Panc1 (cell line): Measurements from ENCODE around the gene SDF4. TPM values are rescaled to one million over a fixed set of nuclear protein-coding genes. Genes with fewer than 3 reads are reported as not detected.

Experiments
- ATAC-seq: fragments of 200-7000 bp; cut with Tn5 transposase; 2 replicates; pipeline ENCODE4 v1.9.1; 2020; ENCODE audit warnings: mild to moderate bottlenecking, moderate library complexity
- BruUV-seq: library from RNA; stranded (reverse); fragments of 400-500 nt; replicated peaks from 2 replicates; lab custom pipeline; 2021; lab: Mats Ljungman, UMichigan
- CTCF ChIA-PET: fragments of 300-600 bp; sonication (Branson Sonifier 250); formaldehyde crosslinking; loops from one replicate; lab custom pipeline; 2022; ENCODE audit warnings: antibody characterized with exemption; lab: Charles Lee
- POLR2A ChIA-PET: fragments of 300-600 bp; sonication (Branson Sonifier 250); formaldehyde crosslinking; loops from one replicate; lab custom pipeline; 2022; ENCODE audit warnings: antibody characterized with exemption; lab: Charles Lee
- DNase-seq: peaks from one replicate; pipeline ENCODE4 v3.0.0-alpha.2; 2010; ENCODE audit warnings: low read depth, low spot score
- H3K27ac ChIP-seq: 2 replicates; pipeline ENCODE4 v1.5.1; 2011; ENCODE audit warnings: mild to moderate bottlenecking, low read length, inconsistent platforms
- H3K27me3 ChIP-seq: fragments of 200-500 bp; sonication (Bioruptor generic); 2 replicates; pipeline ENCODE4 v1.6.0; 2014; ENCODE audit warnings: low read length, inconsistent platforms; ENCODE audit not compliant: control insufficient read depth, insufficient read depth
- H3K36me3 ChIP-seq: fragments of 200-500 bp; sonication (Bioruptor generic); 2 replicates; pipeline ENCODE4 v1.5.1; 2014; ENCODE audit warnings: inconsistent platforms, mild to moderate bottlenecking, low read length, moderate library complexity; ENCODE audit not compliant: control insufficient read depth, insufficient read depth
- H3K4me1 ChIP-seq: 2 replicates; pipeline ENCODE4 v1.5.1; 2011; ENCODE audit warnings: inconsistent platforms, mild to moderate bottlenecking, low read length, moderate library complexity; ENCODE audit not compliant: control insufficient read depth, insufficient read depth
- H3K4me3 ChIP-seq, 2 experiments: 2 replicates each; pipeline ENCODE4 v1.5.1; 2011 to 2012; ENCODE audit warnings: low read depth in 2 of 2, low read length in 2 of 2, mild to moderate bottlenecking in 2 of 2, inconsistent platforms in 1 of 2, moderate library complexity in 1 of 2
- H3K9me3 ChIP-seq: fragments of 200-500 bp; sonication (Bioruptor generic); 2 replicates; pipeline ENCODE4 v1.5.1; 2014; ENCODE audit warnings: low read depth, mild to moderate bottlenecking, inconsistent platforms, low read length, moderate library complexity; ENCODE audit not compliant: control insufficient read depth, insufficient read depth
- POLR2AphosphoS5 ChIP-seq: IDR thresholded peaks from 2 replicates; pipeline ENCODE4 v1.6.1; 2012; ENCODE audit warnings: mild to moderate bottlenecking, low read depth, low read length, moderate library complexity
- SIN3A ChIP-seq: IDR thresholded peaks from 2 replicates; pipeline ENCODE4 v1.6.1; 2012; ENCODE audit warnings: low read depth, mild to moderate bottlenecking, low read length, moderate library complexity, borderline replicate concordance; ENCODE audit not compliant: insufficient read depth
- TCF7L2 ChIP-seq: IDR thresholded peaks from 2 replicates; pipeline ENCODE4 v1.6.1; 2011; ENCODE audit warnings: mild to moderate bottlenecking, low read depth, low read length, inconsistent platforms
- in situ Hi-C: cut with HindIII; loops from 2 replicates; pipeline ENCODE4 v1.10.0; 2016; ENCODE audit warnings: low sequenced_read_pairs, low pct_unique_long_range_greater_than_20kb
- intact Hi-C: fragments of 100-400 bp; cut with micrococcal nuclease; formaldehyde crosslinking; loops from one replicate; pipeline ENCODE4 v1.10.0; 2022; ENCODE audit not compliant: unreplicated experiment
- total RNA-seq: library from RNA; stranded (reverse); gene quantifications from one replicate; pipeline ENCODE4 v1.2.1, GENCODE V29; 2021; ENCODE audit not compliant: unreplicated experiment
- TF ChIP-seq, protein P1 (sequence below): fragments of 450-650 bp; IDR thresholded peaks from 2 replicates; pipeline ENCODE4 v1.5.1; 2017; ENCODE audit warnings: mild to moderate bottlenecking
- TF ChIP-seq, protein P2 (sequence below), 2 experiments: IDR thresholded peaks; 2 replicates each; pipeline ENCODE4 v1.6.1; 2011 to 2012; ENCODE audit warnings: low read depth in 2 of 2, control low read depth in 1 of 2, low read length in 1 of 2, mild to moderate bottlenecking in 1 of 2, moderate library complexity in 1 of 2; ENCODE audit not compliant: insufficient read depth in 1 of 2

The SDF4 gene
- total RNA-seq, 1 experiment from 2014 or later, result 335 TPM

DNA sequence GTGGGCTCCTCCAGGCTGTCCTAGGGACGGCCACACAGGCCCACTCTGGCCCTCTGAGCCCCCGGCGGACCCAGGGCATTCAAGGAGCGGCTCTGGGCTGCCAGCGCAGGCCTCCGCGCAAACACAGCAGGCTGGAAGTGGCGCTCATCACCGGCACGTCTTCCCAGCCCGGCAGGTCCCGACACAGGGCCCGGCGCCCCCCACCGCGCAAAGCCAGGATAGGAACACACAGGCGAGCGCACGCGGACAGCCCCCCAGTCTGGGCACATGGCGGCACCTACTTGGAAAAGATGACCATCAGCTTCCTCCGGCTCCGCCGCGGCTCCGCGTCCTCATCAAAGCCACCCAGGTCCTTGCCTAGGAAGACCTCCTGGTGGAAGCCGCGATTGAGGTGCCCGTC lies 3.6 kb downstream of the SDF4 start:
- ATAC-seq (no peak), DNase-seq (no peak)
- intact Hi-C loops (no loop called here), in situ Hi-C loops (no loop called here)
- Histone ChIP-seq H3K27me3 (no peaks in the 10 kb centered on the region), H3K9me3 (no peaks in the 10 kb centered on the region), H3K4me3 (no peak overlapping the region), H3K36me3 (peaks cover 8% of the 10 kb centered on the region; the same call in 1 of the 2 replicates), H3K4me1 (peaks cover 6% of the 10 kb centered on the region), H3K27ac (no peak overlapping the region)
- no peak for TF ChIP-seq SIN3A
- ChIA-PET POLR2A (no interaction called here), CTCF (no interaction called here)
- no TSS peak for BruUV-seq

- Histone ChIP-seq H3K9me3 (no peaks in the 10 kb centered on the region), H3K27me3 (no peaks in the 10 kb centered on the region), H3K36me3 (peaks cover 8% of the 10 kb centered on the region; the same call in 1 of the 2 replicates), H3K27ac (no peak overlapping the region), H3K4me3 (no peak overlapping the region), H3K4me1 (peaks cover 3% of the 10 kb centered on the region; the same call in 1 of the 2 replicates)
- intact Hi-C loops (no loop called here), in situ Hi-C loops (no loop called here)
- no peak for ATAC-seq
- no peak for TF ChIP-seq POLR2AphosphoS5
- TF ChIP-seq, protein P1, sequence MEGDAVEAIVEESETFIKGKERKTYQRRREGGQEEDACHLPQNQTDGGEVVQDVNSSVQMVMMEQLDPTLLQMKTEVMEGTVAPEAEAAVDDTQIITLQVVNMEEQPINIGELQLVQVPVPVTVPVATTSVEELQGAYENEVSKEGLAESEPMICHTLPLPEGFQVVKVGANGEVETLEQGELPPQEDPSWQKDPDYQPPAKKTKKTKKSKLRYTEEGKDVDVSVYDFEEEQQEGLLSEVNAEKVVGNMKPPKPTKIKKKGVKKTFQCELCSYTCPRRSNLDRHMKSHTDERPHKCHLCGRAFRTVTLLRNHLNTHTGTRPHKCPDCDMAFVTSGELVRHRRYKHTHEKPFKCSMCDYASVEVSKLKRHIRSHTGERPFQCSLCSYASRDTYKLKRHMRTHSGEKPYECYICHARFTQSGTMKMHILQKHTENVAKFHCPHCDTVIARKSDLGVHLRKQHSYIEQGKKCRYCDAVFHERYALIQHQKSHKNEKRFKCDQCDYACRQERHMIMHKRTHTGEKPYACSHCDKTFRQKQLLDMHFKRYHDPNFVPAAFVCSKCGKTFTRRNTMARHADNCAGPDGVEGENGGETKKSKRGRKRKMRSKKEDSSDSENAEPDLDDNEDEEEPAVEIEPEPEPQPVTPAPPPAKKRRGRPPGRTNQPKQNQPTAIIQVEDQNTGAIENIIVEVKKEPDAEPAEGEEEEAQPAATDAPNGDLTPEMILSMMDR, result no peak
- no peak for TF ChIP-seq SIN3A
- TF ChIP-seq, protein P2, sequence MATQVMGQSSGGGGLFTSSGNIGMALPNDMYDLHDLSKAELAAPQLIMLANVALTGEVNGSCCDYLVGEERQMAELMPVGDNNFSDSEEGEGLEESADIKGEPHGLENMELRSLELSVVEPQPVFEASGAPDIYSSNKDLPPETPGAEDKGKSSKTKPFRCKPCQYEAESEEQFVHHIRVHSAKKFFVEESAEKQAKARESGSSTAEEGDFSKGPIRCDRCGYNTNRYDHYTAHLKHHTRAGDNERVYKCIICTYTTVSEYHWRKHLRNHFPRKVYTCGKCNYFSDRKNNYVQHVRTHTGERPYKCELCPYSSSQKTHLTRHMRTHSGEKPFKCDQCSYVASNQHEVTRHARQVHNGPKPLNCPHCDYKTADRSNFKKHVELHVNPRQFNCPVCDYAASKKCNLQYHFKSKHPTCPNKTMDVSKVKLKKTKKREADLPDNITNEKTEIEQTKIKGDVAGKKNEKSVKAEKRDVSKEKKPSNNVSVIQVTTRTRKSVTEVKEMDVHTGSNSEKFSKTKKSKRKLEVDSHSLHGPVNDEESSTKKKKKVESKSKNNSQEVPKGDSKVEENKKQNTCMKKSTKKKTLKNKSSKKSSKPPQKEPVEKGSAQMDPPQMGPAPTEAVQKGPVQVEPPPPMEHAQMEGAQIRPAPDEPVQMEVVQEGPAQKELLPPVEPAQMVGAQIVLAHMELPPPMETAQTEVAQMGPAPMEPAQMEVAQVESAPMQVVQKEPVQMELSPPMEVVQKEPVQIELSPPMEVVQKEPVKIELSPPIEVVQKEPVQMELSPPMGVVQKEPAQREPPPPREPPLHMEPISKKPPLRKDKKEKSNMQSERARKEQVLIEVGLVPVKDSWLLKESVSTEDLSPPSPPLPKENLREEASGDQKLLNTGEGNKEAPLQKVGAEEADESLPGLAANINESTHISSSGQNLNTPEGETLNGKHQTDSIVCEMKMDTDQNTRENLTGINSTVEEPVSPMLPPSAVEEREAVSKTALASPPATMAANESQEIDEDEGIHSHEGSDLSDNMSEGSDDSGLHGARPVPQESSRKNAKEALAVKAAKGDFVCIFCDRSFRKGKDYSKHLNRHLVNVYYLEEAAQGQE (IDR thresholded peaks at IDR 0.05; ENCODE audit: insufficient read depth in 1 of 2, low read depth in 2 of 2, low read length in 1 of 2), result no peak
- TF ChIP-seq TCF7L2, result no peak
- CTCF ChIA-PET, result no interaction called here
- POLR2A ChIA-PET, result no interaction called here
- DNase-seq, result no peak
- no TSS peak for BruUV-seq
Measured at GRCh38 chr1:1227386-1227785, 4.4 kb downstream of the SDF4 start.

DNA sequence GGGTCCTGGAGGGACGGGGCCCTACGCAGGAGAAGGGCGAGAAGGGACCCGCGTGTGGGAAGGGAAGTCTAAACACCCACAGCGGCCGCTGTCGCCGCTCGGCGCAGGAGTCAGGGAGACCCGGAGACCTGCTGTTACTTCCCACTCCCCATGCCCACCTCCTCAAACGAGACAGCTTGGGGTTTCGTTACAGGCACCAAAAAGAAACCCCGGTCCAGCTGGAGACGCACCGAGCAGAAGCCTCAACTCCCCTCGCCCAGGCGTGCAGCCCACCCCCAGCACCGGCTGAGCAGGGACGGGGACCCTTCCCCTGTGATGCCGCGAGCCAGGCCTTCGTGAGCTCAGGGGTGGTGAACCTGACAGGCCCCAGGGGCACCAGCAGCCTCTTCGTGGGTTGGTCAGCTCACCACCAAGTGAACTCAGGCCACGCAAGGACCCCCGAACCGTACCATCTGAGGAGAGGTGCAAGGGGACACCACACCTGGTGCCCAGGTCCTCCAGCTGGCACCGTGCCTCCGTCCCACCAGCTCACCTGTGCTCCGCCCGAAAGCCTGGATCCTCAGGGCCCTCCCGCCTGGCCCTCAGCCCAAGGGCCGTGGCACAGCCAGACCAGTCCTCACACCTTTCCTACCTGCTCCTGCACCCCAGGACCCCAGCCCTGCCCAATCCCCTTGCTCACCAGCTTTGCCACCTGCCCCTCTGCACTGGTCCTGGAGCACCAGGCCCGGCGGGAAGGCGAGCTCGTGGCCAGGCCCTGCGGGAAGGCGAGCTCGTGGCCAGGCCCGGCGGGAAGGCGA lies 5.0 kb downstream of the SDF4 start:
- Histone ChIP-seq H3K36me3 (peaks cover 8% of the 10 kb centered on the region; the same call in 1 of the 2 replicates), H3K27ac (no peak overlapping the region), H3K9me3 (no peaks in the 10 kb centered on the region), H3K27me3 (no peaks in the 10 kb centered on the region), H3K4me1 (peaks cover 3% of the 10 kb centered on the region; the same call in 1 of the 2 replicates), H3K4me3 (no peak overlapping the region)
- in situ Hi-C loops, result no loop called here
- ChIA-PET CTCF (no interaction called here), POLR2A (no interaction called here)
- BruUV-seq, result no TSS peak
- no peak for TF ChIP-seq TCF7L2
- TF ChIP-seq SIN3A, result no peak
- TF ChIP-seq, protein P2 (IDR thresholded peaks at IDR 0.05; ENCODE audit: insufficient read depth in 1 of 2, low read depth in 2 of 2, low read length in 1 of 2), result no peak
- no peak for TF ChIP-seq POLR2AphosphoS5
- TF ChIP-seq, protein P1, result no peak
- ATAC-seq (no peak), DNase-seq (no peak)
- intact Hi-C loops, result no loop called here
